Thoracic aorta (tissue), 2 donors: ENCODE measurements around the gene AZIN2. TPM values are rescaled to one million over a fixed set of nuclear protein-coding genes. Genes with fewer than 3 reads are reported as not detected.

Source experiments
- ATAC-seq: fragments of 150-250 bp; one replicate; pipeline ENCODE4 v1.8.0; 2017; ENCODE audit warnings: low read depth; ENCODE audit not compliant: insufficient number of reproducible peaks, low FRiP score
- DNase-seq: peaks from one replicate; pipeline ENCODE4 v3.0.0-alpha.2; 2020; ENCODE audit warnings: low spot score
- H3K27ac ChIP-seq, 2 donors: fragments of 200-600 bp; sonication (generic); 1 replicate in 1 of 2; 2 replicates in 1 of 2; pipeline ENCODE4 v1.5.1; 2016; ENCODE audit warnings: mild to moderate bottlenecking in 2 of 2, moderate library complexity in 2 of 2
- H3K27me3 ChIP-seq: fragments of 200-600 bp; sonication (generic); replicated peaks from 2 replicates; pipeline ENCODE4 v1.6.0; 2016; ENCODE audit warnings: mild to moderate bottlenecking; ENCODE audit not compliant: insufficient read depth
- H3K36me3 ChIP-seq: fragments of 200-600 bp; sonication (generic); one replicate; pipeline ENCODE4 v1.5.1; 2016
- H3K4me1 ChIP-seq, 2 donors: fragments of 200-600 bp; sonication (generic); 1 replicate in 1 of 2; 2 replicates in 1 of 2; pipeline versions ENCODE4 v1.5.1 to v1.6.0; 2016; ENCODE audit warnings: low read depth in 2 of 2, mild to moderate bottlenecking in 1 of 2; ENCODE audit not compliant: control insufficient read depth in 1 of 2
- H3K4me3 ChIP-seq: fragments of 200-600 bp; sonication (generic); 2 replicates; pipeline ENCODE4 v1.5.1; 2016; ENCODE audit warnings: mild to moderate bottlenecking
- H3K9me3 ChIP-seq: fragments of 200-600 bp; sonication (generic); 2 replicates; pipeline ENCODE4 v1.5.1; 2016
- CTCF ChIP-seq: fragments of 200-600 bp; sonication (generic); IDR thresholded peaks from one replicate; pipeline ENCODE4 v1.5.1; 2019; ENCODE audit warnings: antibody characterized with exemption
- total RNA-seq, 2 donors: library from RNA; depleted of rRNA; stranded (reverse); fragments of >200 nt; gene quantifications; one replicate each; pipeline versions ENCODE4 v1.1.0 to v1.2.3, GENCODE V29; 2016

AZIN2 gene
- total RNA-seq, 2 donors from 2014 or later, result 5.6 to 6.2 TPM

- DNase-seq (peak; percentile 99), ATAC-seq (peak; percentile 100)
- TF ChIP-seq CTCF, result peak; percentile 74
Measured at GRCh38 chr1:33127001-33127823, 46.3 kb downstream of the AZIN2 start.

DNA sequence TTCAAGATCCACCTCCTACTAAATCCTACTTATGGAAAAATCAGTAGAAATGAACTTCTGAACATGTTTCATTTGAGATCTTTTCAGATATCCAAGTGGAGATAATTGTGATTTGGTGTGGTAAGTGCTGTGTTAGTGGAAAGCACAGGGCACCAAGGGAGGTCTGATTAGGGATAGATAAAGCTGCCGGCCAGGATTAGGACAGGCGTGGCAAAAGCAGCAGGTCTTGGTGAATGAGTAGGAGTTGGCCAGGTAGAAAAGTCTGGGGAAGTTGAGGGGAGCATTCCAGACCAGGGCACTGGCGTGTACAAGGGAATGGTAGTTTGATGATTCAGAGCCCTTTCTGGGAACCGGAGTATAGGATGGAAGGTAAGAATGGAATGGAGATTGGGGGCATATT lies 47.8 kb downstream of the AZIN2 start:
- no peaks in the 10 kb centered on the region for H3K27me3 ChIP-seq
- no peak for ATAC-seq
- no peaks in the 10 kb centered on the region for H3K9me3 ChIP-seq

More at GRCh38 chr1:33127001-33127823, 46.3 kb downstream of the AZIN2 start:
- H3K9me3 ChIP-seq, result no peaks in the 10 kb centered on the region
- peaks cover 13 to 17% of the 10 kb centered on the region in 2 donors for H3K4me1 ChIP-seq
- peak overlapping the region; percentile 86 to 87 for H3K27ac ChIP-seq
- H3K4me3 ChIP-seq, result peak overlapping the region; percentile 76
- H3K27me3 ChIP-seq, result no peaks in the 10 kb centered on the region
- H3K36me3 ChIP-seq, result no peaks in the 10 kb centered on the region

GRCh38 chr1:33130297-33130696 lies 49.3 kb downstream of the AZIN2 start:
- no peaks in the 10 kb centered on the region for H3K36me3 ChIP-seq
- H3K4me3 ChIP-seq, result no peak overlapping the region
- ATAC-seq (no peak), DNase-seq (no peak)
- H3K4me1 ChIP-seq, result peaks cover 13 to 17% of the 10 kb centered on the region in 2 donors
- no peaks in the 10 kb centered on the region for H3K9me3 ChIP-seq
- no peaks in the 10 kb centered on the region for H3K27me3 ChIP-seq
- no peak overlapping the region for H3K27ac ChIP-seq
- TF ChIP-seq CTCF, result no peak

More for the DNA sequence above, 47.8 kb downstream of the AZIN2 start:
- peaks cover 13 to 17% of the 10 kb centered on the region in 2 donors for H3K4me1 ChIP-seq
- no peak for TF ChIP-seq CTCF
- no peak for DNase-seq
- no peaks in the 10 kb centered on the region for H3K36me3 ChIP-seq
- H3K27ac ChIP-seq, result no peak overlapping the region
- no peak overlapping the region for H3K4me3 ChIP-seq

GRCh38 chr1:33131191-33131590 lies 50.2 kb downstream of the AZIN2 start:
- Histone ChIP-seq H3K9me3 (no peaks in the 10 kb centered on the region), H3K4me3 (no peak overlapping the region)
- no peak for TF ChIP-seq CTCF

GRCh38 chr1:33132549-33132948 lies 51.6 kb downstream of the AZIN2 start:
- Histone ChIP-seq H3K27me3 (no peaks in the 10 kb centered on the region), H3K4me3 (no peak overlapping the region), H3K4me1 (peaks cover 3 to 8% of the 10 kb centered on the region in 2 donors), H3K36me3 (no peaks in the 10 kb centered on the region), H3K9me3 (no peaks in the 10 kb centered on the region), H3K27ac (no peak overlapping the region)
- ATAC-seq, result no peak
- TF ChIP-seq CTCF, result no peak
- no peak for DNase-seq

More at GRCh38 chr1:33131191-33131590, 50.2 kb downstream of the AZIN2 start:
- no peak overlapping the region for H3K27ac ChIP-seq
- no peaks in the 10 kb centered on the region for H3K27me3 ChIP-seq
- ATAC-seq (no peak), DNase-seq (no peak)
- no peaks in the 10 kb centered on the region for H3K36me3 ChIP-seq
- peaks cover 7 to 15% of the 10 kb centered on the region in 2 donors for H3K4me1 ChIP-seq
